SK-N-SH (cell line): ENCODE measurements around the gene EML1. TPM values are rescaled to one million over a fixed set of nuclear protein-coding genes. Genes with fewer than 3 reads are reported as not detected.

Experiments used
- CTCF ChIA-PET: fragments of 300-600, 350-600 bp; formaldehyde crosslinking; extraction: SDS; loops from one replicate; lab custom pipeline; 2021; lab: Yijun Ruan, JAX
- POLR2A ChIA-PET: fragments of 350-600 bp; sonication (Branson Sonifier 250); formaldehyde crosslinking; extraction: SDS; loops from one replicate; lab custom pipeline; 2020; ENCODE audit warnings: antibody characterized with exemption, inconsistent platforms; lab: Yijun Ruan, JAX
- DNase-seq: peaks from one replicate; pipeline ENCODE4 v3.0.0; 2012
- H2AFZ ChIP-seq: fragments of 200-600 bp; sonication (generic); 2 replicates; pipeline ENCODE4 v1.8.1; 2016; ENCODE audit warnings: antibody characterized with exemption, mild to moderate bottlenecking, low read depth
- H3F3A ChIP-seq: fragments of 200-600 bp; sonication (generic); replicated peaks from 2 replicates; pipeline ENCODE3; 2016; ENCODE audit warnings: antibody characterized with exemption, mild to moderate bottlenecking; ENCODE audit not compliant: insufficient read depth
- H3K27ac ChIP-seq, 2 experiments: fragments of 200-500 bp in 1 of 2; fragments of 200-600 bp in 1 of 2; sonication (Bioruptor generic) in 1 of 2; sonication (generic), shearing (Covaris generic) in 1 of 2; 2 replicates each; pipeline versions ENCODE4 v1.5.1 to v1.6.1; 2014 to 2016; ENCODE audit warnings: low read depth in 2 of 2, inconsistent platforms in 1 of 2, low read length in 1 of 2, mild to moderate bottlenecking in 1 of 2, mixed read lengths in 1 of 2
- H3K27me3 ChIP-seq: fragments of 200-600 bp; sonication (generic), shearing (Covaris generic); 2 replicates; pipeline ENCODE4 v1.6.1; 2016; ENCODE audit warnings: mixed run types; ENCODE audit not compliant: insufficient read depth
- H3K36me3 ChIP-seq, 2 experiments: fragments of 200-500 bp in 1 of 2; fragments of 200-600 bp in 1 of 2; sonication (Bioruptor generic) in 1 of 2; sonication (generic) in 1 of 2; replicated peaks in 1 of 2; 2 replicates each; pipeline versions ENCODE3 to v1.5.1; 2014 to 2016; ENCODE audit warnings: low read length in 1 of 2, mild to moderate bottlenecking in 1 of 2; ENCODE audit not compliant: insufficient read depth in 2 of 2, control insufficient read depth in 1 of 2
- H3K4me1 ChIP-seq, 2 experiments: fragments of 200-500 bp in 1 of 2; fragments of 200-600 bp in 1 of 2; sonication (Bioruptor generic) in 1 of 2; sonication (generic), shearing (Covaris generic) in 1 of 2; 2 replicates each; pipeline versions ENCODE4 v1.5.1 to v1.6.1; 2014 to 2016; ENCODE audit warnings: low read depth in 1 of 2, low read length in 1 of 2, mixed run types in 1 of 2; ENCODE audit not compliant: insufficient read depth in 2 of 2, control insufficient read depth in 1 of 2
- H3K4me2 ChIP-seq: fragments of 200-600 bp; sonication (generic), shearing (Covaris generic); 2 replicates; pipeline ENCODE4 v1.6.1; 2017; ENCODE audit warnings: mixed run types
- H3K4me3 ChIP-seq, 2 experiments: fragments of 200-500 bp in 1 of 2; fragments of 200-600 bp in 1 of 2; sonication (Bioruptor generic) in 1 of 2; sonication (generic), shearing (Covaris generic) in 1 of 2; 2 replicates each; pipeline versions ENCODE4 v1.5.1 to v1.8.1; 2014 to 2016; ENCODE audit warnings: low read depth in 2 of 2, inconsistent platforms in 1 of 2, low read length in 1 of 2, mild to moderate bottlenecking in 1 of 2, mixed read lengths in 1 of 2, moderate library complexity in 1 of 2
- H3K79me2 ChIP-seq: fragments of 200-600 bp; sonication (generic); 2 replicates; pipeline ENCODE4 v1.8.1; 2017; ENCODE audit warnings: mild to moderate bottlenecking; ENCODE audit not compliant: insufficient read depth
- H3K9ac ChIP-seq: fragments of 200-600 bp; sonication (generic); 2 replicates; pipeline ENCODE4 v1.6.1; 2017; ENCODE audit warnings: mixed run types
- H3K9me2 ChIP-seq: fragments of 200-600 bp; sonication (generic); 2 replicates; pipeline ENCODE4 v1.6.1; 2017; ENCODE audit warnings: mixed run types
- H3K9me3 ChIP-seq: fragments of 200-600 bp; sonication (generic); 2 replicates; pipeline ENCODE4 v1.6.1; 2017; ENCODE audit warnings: mixed run types, mild to moderate bottlenecking, moderate library complexity
- H4K20me1 ChIP-seq: fragments of 200-600 bp; sonication (generic); 2 replicates; pipeline ENCODE4 v1.6.1; 2017; ENCODE audit warnings: mild to moderate bottlenecking, mixed run types; ENCODE audit not compliant: insufficient read depth
- CHD2 ChIP-seq: fragments of 150-350 bp; IDR thresholded peaks from 2 replicates; pipeline ENCODE4 v1.6.1; 2018; ENCODE audit warnings: low read length; ENCODE audit not compliant: partially characterized antibody
- CTCF ChIP-seq: fragments of 200-600 bp; sonication (generic); IDR thresholded peaks from 2 replicates; pipeline ENCODE4 v1.6.1; 2017; ENCODE audit warnings: antibody characterized with exemption, mild to moderate bottlenecking, moderate library complexity
- ELF1 ChIP-seq: IDR thresholded peaks from 2 replicates; pipeline ENCODE4 v1.4.0; 2012
- EP300 ChIP-seq, 2 experiments: IDR thresholded peaks; 2 replicates each; pipeline versions ENCODE4 v1.4.0 to v1.6.1; 2012; ENCODE audit warnings: borderline replicate concordance in 1 of 2, low read depth in 1 of 2, low read length in 1 of 2
- FOSL2 ChIP-seq: IDR thresholded peaks from 2 replicates; pipeline ENCODE4 v1.4.0; 2012; ENCODE audit warnings: low read depth, mild to moderate bottlenecking, moderate library complexity, borderline replicate concordance
- GABPA ChIP-seq: IDR thresholded peaks from 2 replicates; pipeline ENCODE4 v1.4.0; 2012; ENCODE audit warnings: low read depth, mild to moderate bottlenecking
- GATA2 ChIP-seq: sonication (generic); formaldehyde crosslinking; IDR thresholded peaks from 2 replicates; pipeline ENCODE4 v1.5.0; 2020; ENCODE audit warnings: mild to moderate bottlenecking, missing genetic modification reagents
- IRF3 ChIP-seq: fragments of 150-350 bp; IDR thresholded peaks from 2 replicates; pipeline ENCODE4 v1.6.1; 2016; ENCODE audit warnings: mild to moderate bottlenecking, low read depth, low read length
- NFIC ChIP-seq: IDR thresholded peaks from 2 replicates; pipeline ENCODE4 v1.4.0; 2012; ENCODE audit warnings: borderline replicate concordance
- NRF1 ChIP-seq: IDR thresholded peaks from 2 replicates; pipeline ENCODE4 v1.6.1; 2012; ENCODE audit warnings: low read depth, mild to moderate bottlenecking, low read length
- POLR2AphosphoS5 ChIP-seq: IDR thresholded peaks from 2 replicates; pipeline ENCODE4 v1.6.1; 2012; ENCODE audit warnings: low read depth, low read length
- RAD21 ChIP-seq: IDR thresholded peaks from 2 replicates; pipeline ENCODE4 v1.6.1; 2012; ENCODE audit warnings: mild to moderate bottlenecking, low read length
- REST ChIP-seq: IDR thresholded peaks from 2 replicates; pipeline ENCODE4 v1.6.1; 2012; ENCODE audit warnings: mild to moderate bottlenecking, low read depth, low read length, moderate library complexity
- RXRA ChIP-seq: IDR thresholded peaks from 2 replicates; pipeline ENCODE4 v1.4.0; 2012; ENCODE audit warnings: low read depth, mild to moderate bottlenecking, borderline replicate concordance
- SIN3A ChIP-seq: IDR thresholded peaks from 2 replicates; pipeline ENCODE4 v1.6.1; 2012; ENCODE audit warnings: low read depth, mild to moderate bottlenecking, low read length, moderate library complexity, borderline replicate concordance
- TCF12 ChIP-seq: IDR thresholded peaks from 2 replicates; pipeline ENCODE4 v1.4.0; 2012
- TEAD4 ChIP-seq: IDR thresholded peaks from 2 replicates; pipeline ENCODE4 v1.4.0; 2012; ENCODE audit warnings: mild to moderate bottlenecking, borderline replicate concordance; ENCODE audit not compliant: insufficient read depth
- WGBS: methylation state at CpG from one replicate; pipeline ENCODE4 v1.1.6; 2017; ENCODE audit warnings: low lambda C conversion rate; 5-methylcytosine and 5-hydroxymethylcytosine counted together
- polyA plus RNA-seq, 3 experiments: library from polyadenylated mRNA; depleted of rRNA; stranded (reverse); fragments of >200 nt; gene quantifications; 2 replicates each; pipeline ENCODE4 v1.2.3, GENCODE V29; 2012
- TF ChIP-seq, protein P1 (sequence below): IDR thresholded peaks from 2 replicates; pipeline ENCODE4 v1.4.0; 2012; ENCODE audit warnings: low read depth, borderline replicate concordance
- TF ChIP-seq, protein P2 (sequence below): IDR thresholded peaks from 2 replicates; pipeline ENCODE4 v1.4.0; 2012; ENCODE audit warnings: low read depth, borderline replicate concordance

Gene EML1
- polyA plus RNA-seq, 1 of the 3 experiments (the other 2 are of a cell fraction), result 6.3 TPM

GRCh38 chr14:99850709-99851108, 57.5 kb downstream of the EML1 start (continued):
- TF ChIP-seq, protein P1, sequence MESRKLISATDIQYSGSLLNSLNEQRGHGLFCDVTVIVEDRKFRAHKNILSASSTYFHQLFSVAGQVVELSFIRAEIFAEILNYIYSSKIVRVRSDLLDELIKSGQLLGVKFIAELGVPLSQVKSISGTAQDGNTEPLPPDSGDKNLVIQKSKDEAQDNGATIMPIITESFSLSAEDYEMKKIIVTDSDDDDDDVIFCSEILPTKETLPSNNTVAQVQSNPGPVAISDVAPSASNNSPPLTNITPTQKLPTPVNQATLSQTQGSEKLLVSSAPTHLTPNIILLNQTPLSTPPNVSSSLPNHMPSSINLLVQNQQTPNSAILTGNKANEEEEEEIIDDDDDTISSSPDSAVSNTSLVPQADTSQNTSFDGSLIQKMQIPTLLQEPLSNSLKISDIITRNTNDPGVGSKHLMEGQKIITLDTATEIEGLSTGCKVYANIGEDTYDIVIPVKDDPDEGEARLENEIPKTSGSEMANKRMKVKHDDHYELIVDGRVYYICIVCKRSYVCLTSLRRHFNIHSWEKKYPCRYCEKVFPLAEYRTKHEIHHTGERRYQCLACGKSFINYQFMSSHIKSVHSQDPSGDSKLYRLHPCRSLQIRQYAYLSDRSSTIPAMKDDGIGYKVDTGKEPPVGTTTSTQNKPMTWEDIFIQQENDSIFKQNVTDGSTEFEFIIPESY, result no peak
- TF ChIP-seq CHD2 (no peak), GATA2 (CRISPR knock-in tag) (no peak), TCF12 (no peak), FOSL2 (no peak), EP300 (IDR thresholded peaks at IDR 0.05; ENCODE audit: borderline replicate concordance in 1 of 2, low read depth in 1 of 2, low read length in 1 of 2) (no peak), RAD21 (no peak)
- TF ChIP-seq, protein P2, sequence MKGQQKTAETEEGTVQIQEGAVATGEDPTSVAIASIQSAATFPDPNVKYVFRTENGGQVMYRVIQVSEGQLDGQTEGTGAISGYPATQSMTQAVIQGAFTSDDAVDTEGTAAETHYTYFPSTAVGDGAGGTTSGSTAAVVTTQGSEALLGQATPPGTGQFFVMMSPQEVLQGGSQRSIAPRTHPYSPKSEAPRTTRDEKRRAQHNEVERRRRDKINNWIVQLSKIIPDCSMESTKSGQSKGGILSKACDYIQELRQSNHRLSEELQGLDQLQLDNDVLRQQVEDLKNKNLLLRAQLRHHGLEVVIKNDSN, result no peak

- Histone ChIP-seq H4K20me1 (no peaks in the 10 kb centered on the region), H3K4me2 (no peak overlapping the region), H3K9me3 (peaks cover 6% of the 10 kb centered on the region), H3K9me2 (no peaks in the 10 kb centered on the region), H2AFZ (no peak overlapping the region), H3K79me2 (no peaks in the 10 kb centered on the region), H3K27me3 (no peaks in the 10 kb centered on the region), H3K36me3 (peaks cover 0 to 6% of the 10 kb centered on the region in 2 experiments), H3K4me1 (peaks cover 0 to 3% of the 10 kb centered on the region in 2 experiments; a peak in 1 of 4 replicates), H3K4me3 (no peak overlapping the region), H3K9ac (no peak overlapping the region), H3K27ac (no peak overlapping the region), H3F3A (no peaks in the 10 kb centered on the region)
- ChIA-PET POLR2A (no interaction called here), CTCF (interaction anchor here (1.1 kb wide), 1 partner anchor 45 kb away, joined by 3 read pairs; no protein-coding TSS in a partner anchor)
- WGBS, result 82% methylated on average over 4 of the region's 4 CpGs
- TF ChIP-seq NFIC (no peak), RXRA (no peak), POLR2AphosphoS5 (no peak), CTCF (no peak), TEAD4 (no peak), GABPA (no peak), NRF1 (no peak), SIN3A (no peak), IRF3 (no peak), REST (no peak), ELF1 (no peak)
- TF ChIP-seq, protein P2, result no peak
- DNase-seq, result no peak
These were observed 59.4 kb downstream of the EML1 start for GRCh38 chr14:99852578-99852977.
